Upper lobe of right lung (tissue), 1 donor: ENCODE data around the gene TM9SF4. TPM values are rescaled to one million over a fixed set of nuclear protein-coding genes. Genes with fewer than 3 reads are reported as not detected.
A peak's percentile ranks its signal among the peaks of the same experiment; 100 is the strongest.
"Not testable (repeated sequence)": the region's sequence is repeated elsewhere in the genome, so short reads cannot be mapped to it uniquely, and the experiment has no call there.

Source experiments
- ATAC-seq: fragments of 200-7000 bp; cut with Tn5 transposase; one replicate; pipeline ENCODE4 v1.9.1; 2020; ENCODE audit warnings: mild to moderate bottlenecking, moderate library complexity
- DNase-seq: peaks from one replicate; pipeline ENCODE4 v3.0.0-alpha.2; 2020
- H3K27ac ChIP-seq: fragments of 200-600 bp; one replicate; pipeline ENCODE4 v1.8.0; 2022
- H3K27me3 ChIP-seq: fragments of 200-600 bp; one replicate; pipeline ENCODE4 v1.8.0; 2022; ENCODE audit warnings: mild to moderate bottlenecking
- H3K36me3 ChIP-seq: fragments of 200-600 bp; one replicate; pipeline ENCODE4 v1.8.0; 2022
- H3K4me1 ChIP-seq: fragments of 200-600 bp; one replicate; pipeline ENCODE4 v1.8.0; 2022
- H3K4me3 ChIP-seq: fragments of 200-600 bp; one replicate; pipeline ENCODE4 v1.8.0; 2022; ENCODE audit warnings: mild to moderate bottlenecking
- H3K9me3 ChIP-seq: fragments of 200-600 bp; one replicate; pipeline ENCODE4 v1.8.0; 2022
- intact Hi-C: fragments of 100-400 bp; cut with DNase I; formaldehyde crosslinking; loops from one replicate; pipeline ENCODE4 v1.11.0; 2022
- total RNA-seq: library from RNA; stranded (reverse); fragmentation: NEBNext Ultra II Directional; extraction: Animal tissue kit (Norgen Biotek cat#: 25700); gene quantifications from one replicate; pipeline ENCODE4 v1.2.1, GENCODE V29; 2021
- TF ChIP-seq, protein P1 (sequence below): fragments of 200-600 bp; IDR thresholded peaks from one replicate; pipeline ENCODE4 v1.8.0; 2022; ENCODE audit warnings: antibody characterized with exemption
- donor health status: DM: no; HTN: yes; CAD: no; lungs with severe emphysema.

Gene TM9SF4
- total RNA-seq, 1 donor from 2014 or later, result 49.2 TPM

DNA sequence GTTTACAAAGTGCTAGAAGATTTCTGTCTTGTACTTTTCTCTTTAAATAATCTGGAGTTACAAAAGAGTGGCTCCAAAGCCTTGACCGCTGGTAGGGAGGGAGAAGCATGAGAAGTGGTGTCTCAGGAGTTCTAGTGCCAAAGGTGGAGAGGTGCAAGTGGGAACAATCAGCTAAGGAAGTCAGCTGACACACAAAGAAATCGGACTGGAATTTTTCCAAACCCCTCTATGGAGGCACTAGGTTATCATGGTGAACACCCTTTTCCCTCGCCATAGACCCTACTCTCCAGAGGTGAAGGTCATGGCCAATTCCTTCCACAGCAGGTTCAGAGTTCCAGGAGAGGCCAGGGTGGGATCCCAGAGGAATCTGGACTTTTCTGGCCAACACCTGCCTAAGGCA, 83.2 kb downstream of the TM9SF4 start:
- no peaks in the 10 kb centered on the region for H3K27me3 ChIP-seq
- H3K27ac ChIP-seq, result peak overlapping the region; percentile 58
- no peak overlapping the region for H3K4me3 ChIP-seq
- DNase-seq (no peak), ATAC-seq (peak; percentile 65)
- H3K4me1 ChIP-seq, result peaks cover 39% of the 10 kb centered on the region
- H3K36me3 ChIP-seq, result peaks cover 33% of the 10 kb centered on the region
- intact Hi-C loops, result no loop called here
- H3K9me3 ChIP-seq, result no peaks in the 10 kb centered on the region
- TF ChIP-seq, protein P1, sequence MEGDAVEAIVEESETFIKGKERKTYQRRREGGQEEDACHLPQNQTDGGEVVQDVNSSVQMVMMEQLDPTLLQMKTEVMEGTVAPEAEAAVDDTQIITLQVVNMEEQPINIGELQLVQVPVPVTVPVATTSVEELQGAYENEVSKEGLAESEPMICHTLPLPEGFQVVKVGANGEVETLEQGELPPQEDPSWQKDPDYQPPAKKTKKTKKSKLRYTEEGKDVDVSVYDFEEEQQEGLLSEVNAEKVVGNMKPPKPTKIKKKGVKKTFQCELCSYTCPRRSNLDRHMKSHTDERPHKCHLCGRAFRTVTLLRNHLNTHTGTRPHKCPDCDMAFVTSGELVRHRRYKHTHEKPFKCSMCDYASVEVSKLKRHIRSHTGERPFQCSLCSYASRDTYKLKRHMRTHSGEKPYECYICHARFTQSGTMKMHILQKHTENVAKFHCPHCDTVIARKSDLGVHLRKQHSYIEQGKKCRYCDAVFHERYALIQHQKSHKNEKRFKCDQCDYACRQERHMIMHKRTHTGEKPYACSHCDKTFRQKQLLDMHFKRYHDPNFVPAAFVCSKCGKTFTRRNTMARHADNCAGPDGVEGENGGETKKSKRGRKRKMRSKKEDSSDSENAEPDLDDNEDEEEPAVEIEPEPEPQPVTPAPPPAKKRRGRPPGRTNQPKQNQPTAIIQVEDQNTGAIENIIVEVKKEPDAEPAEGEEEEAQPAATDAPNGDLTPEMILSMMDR, result no peak

- H3K9me3 ChIP-seq, H3K27me3 ChIP-seq, ATAC-seq, H3K4me3 ChIP-seq, intact Hi-C loops, DNase-seq: not testable (repeated sequence)
- peak overlapping the region; percentile 58 for H3K27ac ChIP-seq
- peaks cover 40% of the 10 kb centered on the region for H3K36me3 ChIP-seq
- H3K4me1 ChIP-seq, result peaks cover 38% of the 10 kb centered on the region
These were observed 83.8 kb downstream of the TM9SF4 start for GRCh38 chr20:32193336-32193735.

GRCh38 chr20:32193996-32194395, 84.5 kb downstream of the TM9SF4 start:
- TF ChIP-seq, protein P1, result no peak
- ATAC-seq, result no peak
- H3K4me3 ChIP-seq, result no peak overlapping the region
- peaks cover 45% of the 10 kb centered on the region for H3K36me3 ChIP-seq
- H3K9me3 ChIP-seq, result no peaks in the 10 kb centered on the region
- peak overlapping the region; percentile 6 for H3K27ac ChIP-seq
- DNase-seq, result no peak
- peaks cover 31% of the 10 kb centered on the region for H3K4me1 ChIP-seq
- H3K27me3 ChIP-seq, result no peaks in the 10 kb centered on the region
- intact Hi-C loops, result no loop called here

GRCh38 chr20:32195581-32195980, 86.1 kb downstream of the TM9SF4 start:
- H3K27me3 ChIP-seq, result no peaks in the 10 kb centered on the region
- H3K4me1 ChIP-seq, result peaks cover 20% of the 10 kb centered on the region
- no peaks in the 10 kb centered on the region for H3K9me3 ChIP-seq
- peak; percentile 43 for ATAC-seq
- no peak overlapping the region for H3K4me3 ChIP-seq
- intact Hi-C loops, result no loop called here
- no peak for DNase-seq
- no peak overlapping the region for H3K27ac ChIP-seq
- peaks cover 60% of the 10 kb centered on the region for H3K36me3 ChIP-seq
- TF ChIP-seq, protein P1, result no peak

DNA sequence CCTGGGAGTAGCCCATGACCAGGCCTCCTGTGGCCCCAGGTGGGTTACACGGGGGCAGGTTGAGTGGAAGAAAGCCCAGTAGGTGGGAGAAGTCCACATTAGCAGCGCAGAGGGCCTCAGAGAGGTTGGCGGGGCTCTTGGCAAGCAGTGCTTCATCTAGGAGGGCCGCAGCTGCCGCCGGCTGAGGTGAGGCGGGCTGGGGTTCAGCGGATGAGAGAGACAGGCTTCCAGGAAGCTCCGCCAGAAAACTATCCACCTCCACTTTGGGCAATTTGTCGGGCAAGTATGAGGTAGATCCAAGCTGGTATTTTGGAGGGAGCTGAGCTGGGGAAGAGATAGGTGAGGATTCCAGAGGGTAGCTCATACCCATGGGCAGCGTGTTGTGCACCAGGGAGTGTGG, 87.1 kb downstream of the TM9SF4 start:
- H3K9me3 ChIP-seq, H3K4me3 ChIP-seq, ATAC-seq, DNase-seq, H3K27ac ChIP-seq, intact Hi-C loops, H3K27me3 ChIP-seq: not testable (repeated sequence)
- peaks cover 21% of the 10 kb centered on the region for H3K4me1 ChIP-seq
- peaks cover 71% of the 10 kb centered on the region for H3K36me3 ChIP-seq

DNA sequence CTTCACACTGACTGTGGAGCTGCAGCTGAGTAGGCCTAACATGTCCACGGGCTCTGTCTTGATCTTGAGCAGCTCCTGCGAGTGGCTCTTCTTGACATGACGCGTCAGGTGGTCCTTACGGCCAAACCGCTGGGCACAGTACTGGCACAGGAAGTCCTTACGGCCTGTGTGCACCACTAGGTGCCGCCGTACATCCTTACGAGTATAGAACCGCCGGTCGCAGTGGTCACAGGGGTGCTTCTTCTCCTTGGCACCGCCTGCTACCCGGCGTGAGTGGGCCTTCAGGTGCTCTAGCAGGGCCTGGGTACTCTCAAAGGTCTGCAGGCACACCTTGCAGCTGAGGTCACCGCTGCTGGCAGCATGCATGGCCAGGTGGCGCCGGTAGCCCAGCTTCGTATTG, 87.6 kb downstream of the TM9SF4 start:
- ATAC-seq, H3K27ac ChIP-seq, H3K27me3 ChIP-seq, H3K4me3 ChIP-seq, DNase-seq, H3K9me3 ChIP-seq, intact Hi-C loops: not testable (repeated sequence)
- Histone ChIP-seq H3K36me3 (peaks cover 75% of the 10 kb centered on the region), H3K4me1 (peaks cover 21% of the 10 kb centered on the region)

DNA sequence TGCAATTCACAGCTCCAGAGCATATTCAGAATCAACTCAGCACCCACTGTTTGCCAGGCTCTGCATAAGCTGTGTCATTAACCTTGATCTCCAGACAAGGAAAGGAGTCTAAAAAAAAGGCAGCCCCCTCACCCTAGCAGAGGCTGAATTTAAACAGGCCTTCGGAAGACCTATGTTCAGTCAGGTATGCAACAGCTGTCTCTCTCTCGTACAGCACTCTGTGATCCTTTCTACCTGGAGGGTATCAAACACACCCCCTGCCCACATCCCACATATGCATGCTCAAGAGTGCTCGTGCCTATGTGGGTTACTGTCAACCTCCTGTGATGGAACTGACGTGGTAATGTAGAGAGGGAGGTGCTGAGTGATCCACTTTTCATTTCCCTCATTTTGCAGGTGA, 89.5 kb downstream of the TM9SF4 start:
- Histone ChIP-seq H3K9me3 (no peaks in the 10 kb centered on the region), H3K4me3 (no peak overlapping the region), H3K4me1 (peaks cover 28% of the 10 kb centered on the region), H3K36me3 (peaks cover 75% of the 10 kb centered on the region), H3K27ac (no peak overlapping the region), H3K27me3 (no peaks in the 10 kb centered on the region)
- intact Hi-C loops, result no loop called here
- TF ChIP-seq, protein P1, result no peak
- no peak for DNase-seq
- ATAC-seq, result no peak
